ENCODE results near the gene GSTM3. TPM values are rescaled to one million over a fixed set of nuclear protein-coding genes. Genes with fewer than 3 reads are reported as not detected.

The GSTM3 gene
- total and polyA plus RNA-seq, 4 donors, result 11.0 to 39.5 (median 22.9) TPM

GRCh38 chr1:109784551-109785252 lies 43.9 kb upstream of the GSTM3 start:
- no peak overlapping the region for H3K27ac ChIP-seq (ENCODE audit: low read depth in 1 of 2, low read length in 1 of 2)
- no peak for ATAC-seq (ENCODE audit: insufficient read depth, low FRiP score)
- H3K36me3 ChIP-seq (ENCODE audit: control insufficient read depth in 4 of 4, insufficient read depth in 4 of 4, low read length in 4 of 4), result no peaks in the 10 kb centered on the region
- no peak for DNase-seq
- H3K9me3 ChIP-seq (ENCODE audit: control insufficient read depth in 4 of 4, insufficient read depth in 3 of 4, low read length in 3 of 4), result peaks cover 0 to 2% (median 0%) of the 10 kb centered on the region in 4 donors
- H3K4me3 ChIP-seq, result no peak overlapping the region
- WGBS, 2 donors, result 92 to 94% methylated on average over 5 of the region's 5 CpGs
- no peak for TF ChIP-seq CTCF (IDR thresholded peaks at IDR 0.05; ENCODE audit: control extremely low read depth, extremely low read depth)
- no peaks in the 10 kb centered on the region for H3K27me3 ChIP-seq (ENCODE audit: control insufficient read depth in 3 of 3, insufficient read depth in 3 of 3, low read length in 2 of 3)
- no peak overlapping the region for H3K9ac ChIP-seq (ENCODE audit: insufficient read depth in 1 of 2, low read length in 2 of 2)
- H3K4me1 ChIP-seq (ENCODE audit: control insufficient read depth in 5 of 5, insufficient read depth in 5 of 5, low read length in 5 of 5), result peaks cover 0 to 35% (median 15%) of the 10 kb centered on the region in 5 donors

- no peaks in the 10 kb centered on the region for H3K27me3 ChIP-seq (ENCODE audit: control insufficient read depth in 3 of 3, insufficient read depth in 3 of 3, low read length in 2 of 3)
- peak in 1 of 3 donors; percentile 59 for DNase-seq
- 33 to 75% methylated on average over 8 of the region's 8 CpGs for WGBS, 2 donors
- peaks cover 0 to 35% (median 15%) of the 10 kb centered on the region in 5 donors for H3K4me1 ChIP-seq (ENCODE audit: control insufficient read depth in 5 of 5, insufficient read depth in 5 of 5, low read length in 5 of 5)
- H3K9me3 ChIP-seq (ENCODE audit: control insufficient read depth in 4 of 4, insufficient read depth in 3 of 4, low read length in 3 of 4), result peaks cover 0 to 2% (median 0%) of the 10 kb centered on the region in 4 donors
- no peak overlapping the region for H3K9ac ChIP-seq (ENCODE audit: insufficient read depth in 1 of 2, low read length in 2 of 2)
- TF ChIP-seq CTCF (IDR thresholded peaks at IDR 0.05; ENCODE audit: control extremely low read depth, extremely low read depth), result no peak
- H3K27ac ChIP-seq (ENCODE audit: low read depth in 1 of 2, low read length in 1 of 2), result peak overlapping the region in 1 of 2 donors; percentile 54
- ATAC-seq (ENCODE audit: insufficient read depth, low FRiP score), result peak; percentile 42
- H3K36me3 ChIP-seq (ENCODE audit: control insufficient read depth in 4 of 4, insufficient read depth in 4 of 4, low read length in 4 of 4), result no peaks in the 10 kb centered on the region
- no peak overlapping the region for H3K4me3 ChIP-seq
These were observed 42.6 kb upstream of the GSTM3 start for GRCh38 chr1:109783436-109783835.

- Histone ChIP-seq H3K4me3 (no peak overlapping the region), H3K4me1 (ENCODE audit: control insufficient read depth in 5 of 5, insufficient read depth in 5 of 5, low read length in 5 of 5) (peaks cover 0 to 35% (median 15%) of the 10 kb centered on the region in 5 donors)
These were observed 42.1 kb upstream of the GSTM3 start for GRCh38 chr1:109782927-109783326.

More at GRCh38 chr1:109782927-109783326, 42.1 kb upstream of the GSTM3 start:
- Histone ChIP-seq H3K9me3 (ENCODE audit: control insufficient read depth in 4 of 4, insufficient read depth in 3 of 4, low read length in 3 of 4) (peaks cover 0 to 2% (median 0%) of the 10 kb centered on the region in 4 donors), H3K27me3 (ENCODE audit: control insufficient read depth in 3 of 3, insufficient read depth in 3 of 3, low read length in 2 of 3) (no peaks in the 10 kb centered on the region), H3K9ac (ENCODE audit: insufficient read depth in 1 of 2, low read length in 2 of 2) (no peak overlapping the region), H3K27ac (ENCODE audit: low read depth in 1 of 2, low read length in 1 of 2) (peak overlapping the region in 1 of 2 donors; percentile 54), H3K36me3 (ENCODE audit: control insufficient read depth in 4 of 4, insufficient read depth in 4 of 4, low read length in 4 of 4) (no peaks in the 10 kb centered on the region)
- 90 to 95% methylated on average over 4 of the region's 4 CpGs for WGBS, 2 donors
- DNase-seq (no peak), ATAC-seq (ENCODE audit: insufficient read depth, low FRiP score) (no peak)
- no peak for TF ChIP-seq CTCF (IDR thresholded peaks at IDR 0.05; ENCODE audit: control extremely low read depth, extremely low read depth)

All from lung (tissue), 12 donors.